Spleen (tissue), 7 donors: ENCODE data around the gene BMF.

Source experiments
- CTCF ChIP-seq, 11 experiments: fragments of 200-600 bp in 7 of 11; fragments of 450-650 bp in 4 of 11; sonication (generic) in 4 of 11; IDR thresholded peaks in 8 of 11; conservative IDR thresholded peaks in 3 of 11; 1 replicate in 7 of 11; 2 replicates in 4 of 11; pipeline versions ENCODE4 v1.4.0 to v1.8.0; 2016 to 2021; ENCODE audit warnings: antibody characterized with exemption in 11 of 11, inconsistent platforms in 4 of 11, mild to moderate bottlenecking in 1 of 11
- POLR2A ChIP-seq, 3 donors: fragments of 450-650 bp; IDR thresholded peaks; one replicate each; pipeline ENCODE4 v1.5.1; 2017; ENCODE audit warnings: antibody characterized with exemption in 3 of 3, mild to moderate bottlenecking in 1 of 3
- POLR2AphosphoS5 ChIP-seq, 3 donors: sonication (generic); formaldehyde crosslinking; IDR thresholded peaks; one replicate each; pipeline ENCODE4 v1.5.1; 2017; ENCODE audit warnings: antibody characterized with exemption in 3 of 3
- donor health status: DM: no; HTN: no; CAD: no; lungs with moderate emphysema.
- donor health status: DM: no; HTN: no; CAD: no.
- donor health status: DM: no; HTN: no; CAD: no.

- TF ChIP-seq POLR2A (IDR thresholded peaks at IDR 0.05) (no peak), CTCF (IDR thresholded peaks at IDR 0.05 in 8 of 11, conservative IDR thresholded peaks at IDR 0.05 in 3 of 11) (no peak), POLR2AphosphoS5 (IDR thresholded peaks at IDR 0.05) (no peak)
These were observed 61.8 kb downstream of the BMF start for GRCh38 chr15:40046721-40047414.
